GM20000 (cell line): ENCODE results near the gene ZNF532.
"Not testable (repeated sequence)": the region's sequence is repeated elsewhere in the genome, so short reads cannot be mapped to it uniquely, and the experiment has no call there.

Experiments
- DNase-seq: peaks from one replicate; pipeline ENCODE4 v3.0.0; 2012; ENCODE audit warnings: low spot score
- TF ChIP-seq, protein P1 (sequence below): IDR thresholded peaks from 2 replicates; pipeline ENCODE4 v1.5.1; 2012; ENCODE audit warnings: mild to moderate bottlenecking, control low read depth; ENCODE audit errors: extremely low read depth, missing control alignments

The ZNF532 gene

DNA sequence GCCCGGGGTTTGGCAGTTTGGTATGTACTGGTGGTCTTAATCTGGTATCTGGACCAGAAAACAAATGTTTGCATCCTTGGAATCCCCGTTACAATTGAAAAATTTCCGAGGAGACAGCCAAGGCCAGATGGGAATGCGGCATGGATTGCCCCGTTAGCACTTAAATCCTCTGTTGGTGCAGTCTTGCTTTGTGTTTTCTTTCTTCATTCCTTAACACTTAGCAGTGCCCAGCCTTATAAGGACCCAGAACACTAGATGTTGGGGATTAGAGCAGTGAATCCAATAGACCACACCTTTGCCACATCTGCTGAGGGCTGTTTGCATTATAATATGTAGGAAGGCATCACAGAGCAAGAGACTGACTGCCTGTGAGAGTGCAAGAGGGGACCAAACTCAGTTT is 12.8 kb upstream of the ZNF532 start:
- DNase-seq: no peak
- TF ChIP-seq, protein P1, sequence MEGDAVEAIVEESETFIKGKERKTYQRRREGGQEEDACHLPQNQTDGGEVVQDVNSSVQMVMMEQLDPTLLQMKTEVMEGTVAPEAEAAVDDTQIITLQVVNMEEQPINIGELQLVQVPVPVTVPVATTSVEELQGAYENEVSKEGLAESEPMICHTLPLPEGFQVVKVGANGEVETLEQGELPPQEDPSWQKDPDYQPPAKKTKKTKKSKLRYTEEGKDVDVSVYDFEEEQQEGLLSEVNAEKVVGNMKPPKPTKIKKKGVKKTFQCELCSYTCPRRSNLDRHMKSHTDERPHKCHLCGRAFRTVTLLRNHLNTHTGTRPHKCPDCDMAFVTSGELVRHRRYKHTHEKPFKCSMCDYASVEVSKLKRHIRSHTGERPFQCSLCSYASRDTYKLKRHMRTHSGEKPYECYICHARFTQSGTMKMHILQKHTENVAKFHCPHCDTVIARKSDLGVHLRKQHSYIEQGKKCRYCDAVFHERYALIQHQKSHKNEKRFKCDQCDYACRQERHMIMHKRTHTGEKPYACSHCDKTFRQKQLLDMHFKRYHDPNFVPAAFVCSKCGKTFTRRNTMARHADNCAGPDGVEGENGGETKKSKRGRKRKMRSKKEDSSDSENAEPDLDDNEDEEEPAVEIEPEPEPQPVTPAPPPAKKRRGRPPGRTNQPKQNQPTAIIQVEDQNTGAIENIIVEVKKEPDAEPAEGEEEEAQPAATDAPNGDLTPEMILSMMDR: no peak

DNA sequence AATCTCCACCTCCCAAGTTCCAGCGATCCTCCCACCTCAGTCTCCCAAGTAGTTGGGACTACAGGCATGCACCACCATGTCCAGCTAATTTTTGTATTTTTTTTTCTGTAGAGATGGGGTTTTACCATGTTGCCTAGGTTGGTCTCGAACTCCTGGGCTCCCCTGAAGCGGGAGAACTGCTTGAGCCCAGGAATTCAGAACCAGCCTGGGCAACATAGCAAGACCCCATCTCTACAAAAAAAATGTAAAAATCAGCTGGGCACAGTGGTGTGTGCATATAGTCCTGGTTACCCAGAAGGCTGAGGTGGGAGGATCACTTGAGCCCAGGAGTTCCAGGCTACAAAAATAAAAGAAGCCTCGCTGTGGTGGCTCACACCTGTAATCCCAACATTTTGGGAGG is 12.0 kb upstream of the ZNF532 start:
- TF ChIP-seq, protein P1: no peak
- DNase-seq: no peak

GRCh38 chr18:58853561-58853960 is 11.1 kb upstream of the ZNF532 start:
- TF ChIP-seq, protein P1: no peak

GRCh38 chr18:58855521-58855920 is 9.2 kb upstream of the ZNF532 start:
- not testable (repeated sequence) for DNase-seq

More at GRCh38 chr18:58853561-58853960, 11.1 kb upstream of the ZNF532 start:
- DNase-seq: no peak

GRCh38 chr18:58856881-58857280 is 7.8 kb upstream of the ZNF532 start:
- no peak for DNase-seq
- TF ChIP-seq, protein P1: no peak

DNA sequence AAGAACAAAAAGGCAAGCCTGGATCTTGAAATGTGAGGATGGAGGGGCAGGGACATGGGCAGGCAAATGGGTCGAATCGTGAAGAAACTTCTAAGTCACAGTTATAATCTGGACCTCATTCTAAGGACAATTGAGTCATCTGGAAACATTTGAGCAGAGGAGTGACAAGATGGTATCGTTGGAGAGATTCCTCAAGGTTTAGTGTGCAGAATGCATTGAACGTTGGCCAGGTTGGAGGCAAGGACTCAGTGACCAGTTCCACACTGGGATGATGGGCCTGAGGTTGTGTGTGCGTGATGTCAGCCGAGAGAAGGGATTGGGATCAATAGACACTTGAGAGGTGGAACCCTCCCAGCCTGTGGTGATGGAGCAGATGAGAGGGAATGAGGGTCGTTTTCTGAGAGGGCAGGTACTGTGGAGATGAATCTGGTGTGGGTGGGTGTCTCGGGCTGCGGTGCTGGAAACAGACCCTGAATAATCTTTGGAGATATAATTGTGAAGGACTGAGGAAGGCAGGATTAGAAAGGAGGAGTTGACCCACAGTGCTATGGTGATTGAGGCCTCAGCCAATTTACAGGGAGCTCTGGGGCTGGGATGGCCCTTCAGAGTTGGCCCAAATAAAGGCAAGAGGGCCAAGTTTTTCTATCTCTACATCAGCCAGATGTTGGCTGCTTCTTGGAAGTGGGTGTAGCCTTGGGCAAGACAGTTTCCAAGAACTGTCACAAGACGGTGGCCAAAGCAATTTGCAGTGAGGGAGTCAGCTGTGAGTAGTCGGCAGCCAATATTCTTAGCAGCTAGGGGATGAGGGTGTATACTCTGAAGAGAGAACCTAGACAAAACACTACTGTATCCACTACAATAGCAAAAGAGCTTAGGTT is 5.8 kb upstream of the ZNF532 start:
- TF ChIP-seq, protein P1: no peak

DNA sequence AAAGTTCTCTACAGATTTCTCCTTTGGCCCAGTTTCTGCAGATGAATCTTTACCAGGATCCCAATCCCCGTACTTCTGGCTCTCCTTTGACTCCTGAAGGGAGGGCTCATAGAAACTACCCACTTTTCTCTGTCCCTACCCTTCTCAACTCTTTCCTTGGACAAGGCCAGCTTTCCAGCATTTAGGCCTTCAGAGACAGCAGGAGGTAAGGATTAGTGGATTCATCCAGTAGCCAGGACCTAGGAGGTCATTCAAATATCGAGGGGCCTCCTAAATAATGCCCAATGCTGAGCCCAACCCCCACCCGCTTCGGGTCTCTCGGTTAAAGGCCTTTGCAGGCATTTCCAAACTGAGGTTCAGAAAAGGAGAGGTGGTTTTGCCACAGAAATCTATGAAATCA is 4.8 kb upstream of the ZNF532 start:
- DNase-seq: no peak
- TF ChIP-seq, protein P1: no peak

More for the DNA sequence above, 5.8 kb upstream of the ZNF532 start:
- no peak for DNase-seq
